ENCODE data around the gene PIWIL4. TPM values are rescaled to one million over a fixed set of nuclear protein-coding genes. Genes with fewer than 3 reads are reported as not detected.

Gene PIWIL4
- total RNA-seq, 1 experiment from 2014 or later, result not detected

GRCh38 chr11:94604482-94604881, 37.3 kb downstream of the PIWIL4 start:
- no peak overlapping the region for H3K56ac ChIP-seq (ENCODE audit: insufficient read length, low read depth, low read length)
- no peak overlapping the region for H2BK12ac ChIP-seq (ENCODE audit: insufficient read length, low read depth, low read length)
- no peak overlapping the region for H3K23ac ChIP-seq (ENCODE audit: insufficient read length, low read depth, low read length)
- no peak overlapping the region for H3K9ac ChIP-seq (ENCODE audit: extremely low read depth, insufficient read length, low read length)
- Mint-ChIP-seq H3K27ac (no peak overlapping the region; a peak in 1 of 7 replicates), H3K27me3 (ENCODE audit: low read depth) (no peaks in the 10 kb centered on the region; the same call in 1 of the 2 replicates), H3K4me1 (peaks cover 12 to 16% of the 10 kb centered on the region in 2 experiments), H3K9me3 (peaks cover 11 to 17% of the 10 kb centered on the region in 2 experiments; a peak in 3 of 5 replicates), H3K4me3 (no peak overlapping the region), H3K36me3 (ENCODE audit: insufficient read depth in 1 of 3, low read depth in 3 of 3) (peaks cover 5 to 7% (median 5%) of the 10 kb centered on the region in 3 experiments; a peak in 5 of 7 replicates)
- H4K8ac ChIP-seq (replicated peaks; ENCODE audit: insufficient read length, low read depth, low read length), result no peak overlapping the region
- H3K4ac ChIP-seq (ENCODE audit: low read depth, low read length), result no peak overlapping the region
- no peak overlapping the region for H3K27ac ChIP-seq (ENCODE audit: insufficient read length, low read depth, low read length)
- H4K5ac ChIP-seq (ENCODE audit: insufficient read length, low read depth, low read length), result no peak overlapping the region
- no peak overlapping the region for H2AK5ac ChIP-seq (ENCODE audit: insufficient read length, low read length)
- DNase-seq, result no peak
- no peak overlapping the region for H3K14ac ChIP-seq (ENCODE audit: insufficient read depth, low read length)
- H2BK120ac ChIP-seq (ENCODE audit: low read depth, low read length, poor library complexity, severe bottlenecking), result no peak overlapping the region
- H3K27me3 ChIP-seq (ENCODE audit: insufficient read depth, low read length), result no peaks in the 10 kb centered on the region
- no peaks in the 10 kb centered on the region for H3K79me2 ChIP-seq (ENCODE audit: insufficient read depth, low read length)
- H2BK15ac ChIP-seq (ENCODE audit: low read depth, low read length), result no peak overlapping the region
- H2BK20ac ChIP-seq (ENCODE audit: low read depth, low read length, poor library complexity, severe bottlenecking), result no peak overlapping the region
- peaks cover 5% of the 10 kb centered on the region for H3K4me1 ChIP-seq (ENCODE audit: insufficient read depth, low read length)
- no peak for TF ChIP-seq CTCF (conservative IDR thresholded peaks at IDR 0.05)
- H2AFZ ChIP-seq (ENCODE audit: low read length), result no peak overlapping the region
- H4K20me1 ChIP-seq (ENCODE audit: control insufficient read depth, insufficient read depth, insufficient read length), result no peaks in the 10 kb centered on the region
- no peak overlapping the region for H3K4me2 ChIP-seq (ENCODE audit: insufficient read depth, insufficient read length, low read length)
- H3K79me1 ChIP-seq (ENCODE audit: insufficient read depth, low read depth, low read length, poor library complexity, severe bottlenecking), result no peaks in the 10 kb centered on the region
- no CpG with 5 or more reads among the region's 3 CpGs for WGBS (ENCODE audit: extremely low coverage, insufficient read length, low lambda C conversion rate)
- no peak overlapping the region for H3K18ac ChIP-seq (ENCODE audit: insufficient read length, low read depth, low read length)
- H2BK5ac ChIP-seq (ENCODE audit: insufficient read length, low read length), result no peak overlapping the region
- H3K23me2 ChIP-seq (ENCODE audit: insufficient read length, low read depth, low read length, poor library complexity, severe bottlenecking), result no peaks in the 10 kb centered on the region
- H4K91ac ChIP-seq (ENCODE audit: insufficient read length, low read depth, low read length), result no peak overlapping the region
- no peak overlapping the region for H3T11ph ChIP-seq (ENCODE audit: low read length)
- peaks cover 7% of the 10 kb centered on the region for H3K9me3 ChIP-seq (ENCODE audit: control insufficient read depth, low read depth, low read length)
